ENCODE results near the gene IGDCC3.

DNA sequence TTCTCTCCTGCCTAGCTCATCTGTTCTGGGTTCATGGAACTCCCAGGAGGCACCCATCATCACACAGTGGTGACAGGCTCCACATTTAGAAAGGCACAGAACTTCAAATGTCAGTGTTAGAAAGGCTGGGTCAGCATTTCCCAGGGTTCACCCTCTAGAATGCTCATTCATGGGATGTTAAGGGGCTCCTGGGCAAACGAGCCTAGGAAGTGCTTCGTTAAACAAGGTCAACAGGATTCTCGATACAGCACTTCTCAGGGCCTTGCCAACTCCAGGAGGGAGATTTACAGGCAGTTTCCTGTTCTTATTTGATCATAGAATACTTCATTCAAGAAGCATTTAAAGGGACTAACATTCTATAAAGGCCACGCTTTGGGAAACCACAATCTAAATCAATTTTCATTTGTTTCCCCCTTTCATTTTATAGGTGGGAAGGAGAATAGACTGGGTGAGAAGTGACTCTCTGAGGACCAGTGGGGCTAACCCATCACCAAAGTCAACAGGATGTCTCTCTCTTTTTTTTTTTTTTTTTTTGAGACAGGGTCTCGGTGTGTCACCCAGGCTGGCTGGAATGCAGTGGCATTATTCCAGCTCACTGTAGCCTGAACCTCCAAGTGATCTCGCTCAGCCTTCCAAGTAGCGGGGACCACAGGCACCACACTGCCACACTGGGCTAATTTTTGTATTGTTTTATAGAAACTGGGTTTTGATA, 30.7 kb upstream of the IGDCC3 start:
- TF ChIP-seq, protein P1, sequence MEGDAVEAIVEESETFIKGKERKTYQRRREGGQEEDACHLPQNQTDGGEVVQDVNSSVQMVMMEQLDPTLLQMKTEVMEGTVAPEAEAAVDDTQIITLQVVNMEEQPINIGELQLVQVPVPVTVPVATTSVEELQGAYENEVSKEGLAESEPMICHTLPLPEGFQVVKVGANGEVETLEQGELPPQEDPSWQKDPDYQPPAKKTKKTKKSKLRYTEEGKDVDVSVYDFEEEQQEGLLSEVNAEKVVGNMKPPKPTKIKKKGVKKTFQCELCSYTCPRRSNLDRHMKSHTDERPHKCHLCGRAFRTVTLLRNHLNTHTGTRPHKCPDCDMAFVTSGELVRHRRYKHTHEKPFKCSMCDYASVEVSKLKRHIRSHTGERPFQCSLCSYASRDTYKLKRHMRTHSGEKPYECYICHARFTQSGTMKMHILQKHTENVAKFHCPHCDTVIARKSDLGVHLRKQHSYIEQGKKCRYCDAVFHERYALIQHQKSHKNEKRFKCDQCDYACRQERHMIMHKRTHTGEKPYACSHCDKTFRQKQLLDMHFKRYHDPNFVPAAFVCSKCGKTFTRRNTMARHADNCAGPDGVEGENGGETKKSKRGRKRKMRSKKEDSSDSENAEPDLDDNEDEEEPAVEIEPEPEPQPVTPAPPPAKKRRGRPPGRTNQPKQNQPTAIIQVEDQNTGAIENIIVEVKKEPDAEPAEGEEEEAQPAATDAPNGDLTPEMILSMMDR (IDR thresholded peaks at IDR 0.05; ENCODE audit: low read depth, low read length), result no peak
- TF ChIP-seq POLR2A (IDR thresholded peaks at IDR 0.05; ENCODE audit: extremely low read depth, insufficient read length), result no peak
- TF ChIP-seq, protein P2, sequence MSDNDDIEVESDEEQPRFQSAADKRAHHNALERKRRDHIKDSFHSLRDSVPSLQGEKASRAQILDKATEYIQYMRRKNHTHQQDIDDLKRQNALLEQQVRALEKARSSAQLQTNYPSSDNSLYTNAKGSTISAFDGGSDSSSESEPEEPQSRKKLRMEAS (IDR thresholded peaks at IDR 0.05; ENCODE audit: low read depth, low read length), result no peak

Measured in NB4 (cell line).